HFF-Myc (cell line): Measurements from ENCODE around the gene ACOT2.
A peak's percentile ranks its signal among the peaks of the same experiment; 100 is the strongest.
"Not testable (repeated sequence)": the region's sequence is repeated elsewhere in the genome, so short reads cannot be mapped to it uniquely, and the experiment has no call there.

Experiments
- DNase-seq: peaks from one replicate; pipeline ENCODE4 v3.0.0-alpha.2; 2011; ENCODE audit warnings: low read depth; ENCODE audit errors: extremely low read depth
- H3K4me3 ChIP-seq: replicated peaks from 2 replicates; pipeline ENCODE4 v1.5.1; 2011; ENCODE audit warnings: low read depth, mild to moderate bottlenecking, control low read depth, low read length
- CTCF ChIP-seq: IDR thresholded peaks from 2 replicates; pipeline ENCODE4 v1.5.1; 2012; ENCODE audit warnings: mild to moderate bottlenecking, low read depth, low read length, control low read depth; ENCODE audit errors: missing control alignments

ACOT2 gene, protein sequence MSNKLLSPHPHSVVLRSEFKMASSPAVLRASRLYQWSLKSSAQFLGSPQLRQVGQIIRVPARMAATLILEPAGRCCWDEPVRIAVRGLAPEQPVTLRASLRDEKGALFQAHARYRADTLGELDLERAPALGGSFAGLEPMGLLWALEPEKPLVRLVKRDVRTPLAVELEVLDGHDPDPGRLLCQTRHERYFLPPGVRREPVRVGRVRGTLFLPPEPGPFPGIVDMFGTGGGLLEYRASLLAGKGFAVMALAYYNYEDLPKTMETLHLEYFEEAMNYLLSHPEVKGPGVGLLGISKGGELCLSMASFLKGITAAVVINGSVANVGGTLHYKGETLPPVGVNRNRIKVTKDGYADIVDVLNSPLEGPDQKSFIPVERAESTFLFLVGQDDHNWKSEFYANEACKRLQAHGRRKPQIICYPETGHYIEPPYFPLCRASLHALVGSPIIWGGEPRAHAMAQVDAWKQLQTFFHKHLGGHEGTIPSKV

DNA sequence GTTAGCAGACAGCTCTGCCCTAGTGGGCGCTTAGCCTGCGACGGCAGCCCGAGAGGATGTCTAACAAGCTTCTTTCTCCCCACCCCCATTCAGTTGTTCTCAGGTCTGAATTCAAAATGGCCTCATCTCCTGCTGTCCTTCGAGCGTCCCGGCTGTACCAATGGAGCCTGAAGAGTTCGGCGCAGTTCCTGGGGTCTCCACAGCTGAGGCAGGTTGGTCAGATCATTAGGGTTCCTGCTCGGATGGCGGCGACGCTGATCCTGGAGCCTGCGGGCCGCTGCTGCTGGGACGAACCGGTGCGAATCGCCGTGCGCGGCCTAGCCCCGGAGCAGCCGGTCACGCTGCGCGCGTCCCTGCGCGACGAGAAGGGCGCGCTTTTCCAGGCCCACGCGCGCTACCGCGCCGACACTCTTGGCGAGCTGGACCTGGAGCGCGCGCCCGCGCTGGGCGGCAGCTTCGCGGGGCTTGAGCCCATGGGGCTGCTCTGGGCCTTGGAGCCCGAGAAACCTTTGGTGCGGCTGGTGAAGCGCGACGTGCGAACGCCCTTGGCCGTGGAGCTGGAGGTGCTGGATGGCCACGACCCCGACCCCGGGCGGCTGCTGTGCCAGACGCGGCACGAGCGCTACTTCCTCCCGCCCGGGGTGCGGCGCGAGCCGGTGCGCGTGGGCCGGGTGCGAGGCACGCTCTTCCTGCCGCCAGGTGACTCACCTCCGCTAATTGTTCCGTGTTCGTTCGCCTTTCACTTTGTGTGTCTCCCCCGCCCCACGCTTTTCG lies at the start of gene ACOT2:
TSS of gene ACOT2 (plus strand) at position 29 of the 774 bp plus-strand sequence. CDS start at position 57, 28 bp downstream.
- H3K4me3 ChIP-seq: peak within 1 kb of the TSS; percentile 56
- peak; percentile 74 for DNase-seq

DNA sequence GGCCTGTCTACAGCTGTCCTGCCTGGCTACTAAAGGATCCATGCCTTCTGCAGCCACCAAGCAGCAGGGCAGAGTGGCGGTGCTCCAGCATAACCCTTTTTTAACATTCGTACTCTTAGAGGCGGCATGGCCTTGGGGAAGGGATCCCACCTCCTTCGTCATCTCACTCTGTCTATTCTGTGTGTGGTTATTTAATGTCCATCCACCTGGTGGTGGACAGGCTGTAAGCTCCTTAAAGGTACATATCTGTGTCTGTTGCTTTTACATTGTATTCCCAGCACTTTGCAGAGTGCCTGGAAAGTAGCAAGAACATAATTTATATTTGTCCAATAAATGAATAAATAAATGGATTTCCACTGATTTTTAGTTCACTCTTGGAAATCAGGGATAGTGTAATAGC lies 47.8 kb upstream of the ACOT2 start:
- TF ChIP-seq CTCF: no peak
- H3K4me3 ChIP-seq: no peak overlapping the region
- no peak for DNase-seq

DNA sequence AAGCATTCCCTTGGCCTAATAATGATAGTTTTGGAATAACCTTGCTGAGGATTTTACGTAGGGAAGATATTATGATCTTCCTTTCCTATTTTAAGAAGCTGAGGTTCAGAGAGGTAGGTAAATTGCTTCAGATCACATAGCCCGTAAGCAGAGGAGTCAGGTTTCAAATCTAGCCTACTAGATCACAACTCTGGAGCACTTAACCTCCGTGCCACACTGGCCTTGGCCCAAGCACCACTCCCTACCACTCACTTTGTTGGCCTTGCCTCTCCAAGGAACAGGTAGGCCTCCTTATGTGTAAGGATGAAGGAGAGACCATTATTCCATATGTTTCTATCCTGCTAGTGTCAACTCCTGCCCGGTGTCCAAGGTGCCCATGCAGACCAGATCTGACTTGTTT lies 44.5 kb upstream of the ACOT2 start:
- H3K4me3 ChIP-seq: no peak overlapping the region
- no peak for DNase-seq
- no peak for TF ChIP-seq CTCF

DNA sequence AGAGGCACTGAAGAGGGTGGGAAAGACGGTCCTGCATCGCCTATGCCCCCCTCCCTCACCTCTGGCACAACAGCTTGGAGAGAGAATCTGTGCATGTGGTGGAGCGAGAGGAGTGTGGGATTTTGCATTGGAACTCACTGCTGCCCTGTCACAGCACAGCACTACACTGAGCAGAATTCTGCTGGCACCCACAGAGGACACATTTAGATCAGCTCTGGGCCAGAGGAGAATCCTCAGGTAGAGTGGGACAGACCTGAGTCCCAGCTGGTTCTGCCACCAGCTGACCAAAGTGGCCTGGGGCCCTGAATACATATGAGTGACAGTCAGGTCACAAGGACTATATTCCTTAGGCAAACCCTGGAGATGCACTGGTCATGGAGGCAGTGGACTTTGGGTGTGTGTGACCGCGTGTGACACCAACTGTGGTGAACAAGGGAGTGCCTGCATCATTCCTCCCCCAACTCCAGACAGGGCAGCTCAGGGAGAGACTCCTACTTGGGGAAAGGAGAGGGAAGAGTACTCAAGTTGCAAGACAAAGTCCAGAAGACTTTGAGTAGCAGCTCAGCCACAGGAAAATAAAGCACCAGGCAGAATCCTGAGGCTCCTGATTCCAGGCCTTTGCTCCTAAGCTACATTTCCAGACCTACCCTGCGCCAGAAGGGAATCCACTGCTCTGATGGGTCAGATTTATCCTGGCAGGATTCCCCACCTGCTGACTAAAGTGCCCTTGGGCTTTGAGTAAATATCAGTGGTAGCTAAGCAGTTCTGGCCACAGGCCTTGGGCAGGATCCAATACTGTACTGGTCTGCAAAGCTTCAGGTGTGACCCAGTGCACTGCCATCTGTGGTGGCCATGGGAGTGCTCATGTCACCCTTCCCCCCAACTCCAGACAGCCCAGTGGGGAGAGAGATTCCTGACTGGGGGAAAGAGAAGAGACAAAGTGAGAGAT lies 42.7 kb upstream of the ACOT2 start:
- TF ChIP-seq CTCF: no peak
- H3K4me3 ChIP-seq: no peak overlapping the region
- peak; percentile 16 for DNase-seq

- DNase-seq, H3K4me3 ChIP-seq: not testable (repeated sequence)
Measured at GRCh38 chr14:73529356-73529755, 39.7 kb upstream of the ACOT2 start.

DNA sequence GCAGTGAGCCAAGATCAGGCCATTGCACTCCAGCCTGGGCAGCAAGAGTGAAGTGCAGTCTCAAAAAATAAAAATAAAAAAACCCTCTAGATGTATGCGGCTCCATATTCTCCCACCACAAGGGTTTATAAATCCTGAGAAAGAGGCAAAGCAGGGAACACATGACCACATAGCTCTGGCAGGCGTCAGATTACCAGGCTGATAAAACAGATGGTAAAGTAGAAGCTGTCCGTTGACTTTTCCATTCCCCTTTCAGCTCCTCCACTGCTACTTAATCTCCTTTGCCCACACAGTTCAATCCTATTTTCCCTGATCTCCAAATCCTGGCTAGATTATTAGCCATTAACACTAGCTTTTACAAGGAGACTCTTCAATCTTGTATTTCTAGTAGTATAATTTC lies 37.0 kb upstream of the ACOT2 start:
- not testable (repeated sequence) for H3K4me3 ChIP-seq, DNase-seq

- DNase-seq: not testable (repeated sequence)
- 0 out of 2 replicates have a peak overlapping the region, but pooled peaks have one; percentile 19 for H3K4me3 ChIP-seq
Measured at GRCh38 chr14:73537244-73538045, 31.6 kb upstream of the ACOT2 start.

- DNase-seq, H3K4me3 ChIP-seq: not testable (repeated sequence)
Measured at GRCh38 chr14:73539017-73539416, 30.0 kb upstream of the ACOT2 start.

DNA sequence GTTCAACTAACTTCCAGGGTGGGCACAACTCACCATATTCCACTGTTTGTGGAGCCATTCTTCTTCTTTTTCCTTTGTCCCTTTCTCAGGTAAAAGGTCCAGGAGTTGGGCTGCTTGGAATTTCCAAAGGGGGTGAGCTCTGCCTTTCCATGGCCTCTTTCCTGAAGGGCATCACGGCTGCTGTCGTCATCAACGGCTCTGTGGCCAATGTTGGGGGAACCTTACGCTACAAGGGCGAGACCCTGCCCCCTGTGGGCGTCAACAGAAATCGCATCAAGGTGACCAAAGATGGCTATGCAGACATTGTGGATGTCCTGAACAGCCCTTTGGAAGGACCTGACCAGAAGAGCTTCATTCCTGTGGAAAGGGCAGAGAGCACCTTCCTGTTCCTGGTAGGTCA lies 26.1 kb upstream of the ACOT2 start:
- not testable (repeated sequence) for H3K4me3 ChIP-seq, DNase-seq

DNA sequence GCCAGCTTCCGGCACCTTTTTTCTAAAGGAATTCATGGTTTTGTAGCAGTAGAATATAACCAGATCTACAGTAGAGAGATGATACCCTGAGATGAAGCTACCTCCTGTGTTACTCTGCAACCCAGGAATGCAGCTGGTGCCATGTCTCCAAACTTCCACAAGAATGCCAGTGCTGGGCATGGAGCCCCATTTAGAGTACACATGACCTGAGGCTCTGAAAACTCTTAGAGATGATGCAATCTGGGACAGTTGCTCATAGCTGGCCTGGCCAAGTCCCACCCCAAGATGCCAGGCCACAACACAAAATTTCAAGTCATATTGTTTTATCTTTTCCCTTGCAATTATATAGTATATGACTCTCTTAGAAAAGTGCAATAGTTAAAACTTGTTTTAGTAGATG lies 23.7 kb upstream of the ACOT2 start:
- H3K4me3 ChIP-seq, DNase-seq: not testable (repeated sequence)

DNA sequence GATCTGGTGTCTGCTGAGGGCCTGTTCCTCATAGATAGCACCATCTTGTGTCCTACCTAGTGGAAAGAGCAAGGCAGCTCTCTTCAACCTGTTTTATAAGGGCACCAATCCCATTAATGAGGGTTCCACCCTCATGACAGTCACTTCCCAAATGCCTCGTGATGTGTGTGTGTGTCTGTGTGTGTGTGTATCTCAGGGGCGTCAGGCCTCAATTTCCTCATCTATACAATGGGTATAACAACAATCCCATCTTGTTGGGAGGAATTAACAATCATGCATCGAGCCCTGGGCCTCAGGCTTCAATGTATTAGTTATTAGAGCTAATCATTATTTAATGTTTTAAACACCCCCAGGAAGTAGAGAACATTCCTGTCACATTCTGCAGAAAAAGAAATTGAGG lies 19.9 kb upstream of the ACOT2 start:
- DNase-seq, H3K4me3 ChIP-seq: not testable (repeated sequence)

- H3K4me3 ChIP-seq, DNase-seq: not testable (repeated sequence)
Measured at GRCh38 chr14:73549889-73550524, 19.0 kb upstream of the ACOT2 start.
